GM18907 (cell line): ENCODE data around the gene ACADL.

Source experiments
- ATAC-seq: cut with Tn5 transposase; IDR thresholded peaks from one replicate; pipeline ENCODE4 v1.9.1; 2021; ENCODE audit warnings: mild to moderate bottlenecking, moderate library complexity; ENCODE audit not compliant: unreplicated experiment

ACADL gene

GRCh38 chr2:210170446-210171303 is 54.6 kb downstream of the ACADL start:
- ATAC-seq = peak; percentile 76

- ATAC-seq = no peak
These were observed 55.1 kb downstream of the ACADL start for GRCh38 chr2:210170196-210170445.

- ATAC-seq = peak; percentile 35
These were observed 55.6 kb downstream of the ACADL start for GRCh38 chr2:210169516-210170195.

- ATAC-seq = no peak
These were observed 58.0 kb downstream of the ACADL start for GRCh38 chr2:210167227-210167626.

DNA sequence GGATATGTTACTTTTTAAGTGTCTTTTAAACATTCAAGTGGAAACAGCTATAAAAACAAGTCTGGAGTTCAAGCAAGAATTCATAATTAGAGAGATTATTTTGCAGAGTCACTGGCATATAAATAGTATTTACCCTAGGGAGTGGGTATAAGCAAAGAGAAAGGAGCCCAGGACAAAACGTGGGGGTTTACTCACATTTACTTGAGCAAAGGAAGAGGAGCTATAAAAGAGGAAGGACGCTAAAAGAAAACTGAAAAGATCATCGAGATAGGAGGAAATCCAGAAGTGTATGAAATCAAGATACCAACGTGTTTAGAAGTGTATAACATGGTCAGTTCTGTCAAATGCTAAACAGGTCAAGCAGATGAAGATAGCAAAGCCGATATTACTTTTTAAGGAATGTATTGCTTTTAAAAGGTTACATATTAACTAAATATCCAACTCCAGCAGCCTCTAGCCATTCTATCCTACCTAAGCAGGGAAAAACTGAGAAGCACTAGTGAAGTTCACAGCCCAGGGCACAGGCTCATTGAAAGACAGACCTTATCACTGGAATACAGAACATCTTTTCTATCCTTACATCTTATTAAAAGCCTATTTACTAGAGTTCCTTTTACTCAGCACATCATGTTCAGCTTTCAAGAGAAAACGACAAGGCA is 62.7 kb downstream of the ACADL start:
- ATAC-seq = no peak

DNA sequence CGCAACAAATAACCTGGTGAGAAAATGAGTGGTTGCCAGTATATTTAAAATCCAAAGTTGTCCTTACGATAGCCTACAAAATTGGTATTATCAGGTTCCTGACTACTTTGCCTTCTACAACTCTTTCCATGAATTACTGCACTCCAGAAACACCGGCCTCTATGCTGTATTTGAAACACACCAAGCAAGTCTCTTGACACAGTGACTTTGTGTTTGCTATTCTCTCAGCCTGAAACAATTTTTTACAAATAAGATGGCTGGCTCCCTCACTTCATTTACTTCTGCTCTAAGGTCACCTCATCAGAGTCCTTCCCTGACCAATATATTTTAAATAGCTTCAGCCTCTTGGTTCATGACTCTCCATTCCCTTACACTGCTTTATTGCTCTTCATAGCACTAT is 66.2 kb downstream of the ACADL start:
- ATAC-seq = no peak

DNA sequence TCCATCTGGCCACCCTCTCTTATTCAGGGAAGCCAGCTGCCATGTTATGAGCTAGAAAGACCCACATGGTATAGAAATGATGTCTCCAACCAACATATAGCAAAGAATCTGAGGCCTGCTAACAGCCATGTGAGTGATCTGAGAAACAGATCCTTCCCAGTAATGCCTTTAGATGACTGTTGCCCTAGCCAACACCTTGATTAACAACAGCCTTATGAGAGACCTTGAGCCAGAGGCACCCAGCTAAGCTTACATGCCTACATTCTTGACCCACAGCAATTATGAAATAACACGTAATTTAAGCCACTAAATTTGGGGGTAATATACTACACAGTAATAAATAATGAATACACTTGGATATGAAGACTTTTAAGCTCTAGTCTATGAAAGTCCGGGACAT is 67.0 kb downstream of the ACADL start:
- ATAC-seq = no peak

- ATAC-seq = no peak
These were observed 67.7 kb downstream of the ACADL start for GRCh38 chr2:210157526-210157925.

- ATAC-seq = no peak
These were observed 77.6 kb downstream of the ACADL start for GRCh38 chr2:210147614-210148013.
